T-cell (primary cell): ENCODE measurements around the gene CECR2. TPM values are rescaled to one million over a fixed set of nuclear protein-coding genes. Genes with fewer than 3 reads are reported as not detected.

Experiments
- ATAC-seq, 4 experiments: fragments of 200-7000 bp in 3 of 4; fragments of 150-1000 bp in 1 of 4; cut with Tn5 transposase; replicated peaks in 1 of 4; 1 replicate in 3 of 4; 2 replicates in 1 of 4; pipeline ENCODE4 v1.10.0; 2021; ENCODE audit warnings: moderate library complexity in 3 of 4, mild to moderate bottlenecking in 2 of 4, moderate number of reproducible peaks in 1 of 4
- CTCF ChIA-PET, 2 donors: fragments of 300-600 bp; sonication (Branson Sonifier 250); formaldehyde crosslinking; loops; one replicate each; lab custom pipeline; 2022; ENCODE audit warnings: antibody characterized with exemption in 2 of 2; lab: Charles Lee
- POLR2A ChIA-PET, 2 donors: fragments of 300-600 bp; sonication (Branson Sonifier 250); formaldehyde crosslinking; loops; one replicate each; lab custom pipeline; 2022; ENCODE audit warnings: antibody characterized with exemption in 2 of 2; lab: Charles Lee
- DNase-seq, 35 experiments: peaks; one replicate each; pipeline versions ENCODE4 v3.0.0 to v3.0.0-alpha.2; 2013 to 2023
- H3K27ac ChIP-seq: one replicate; pipeline ENCODE4 v1.5.1; 2013; ENCODE audit warnings: low read length
- H3K27me3 ChIP-seq, 2 experiments: replicated peaks in 1 of 2; 1 replicate in 1 of 2; 2 replicates in 1 of 2; pipeline versions ENCODE4 v1.6.1 to v1.7.0; 2013; ENCODE audit warnings: low read length in 1 of 2, mixed read lengths in 1 of 2; ENCODE audit not compliant: control insufficient read depth in 2 of 2, insufficient read depth in 2 of 2; ENCODE audit errors: extremely low read depth in 1 of 2
- H3K36me3 ChIP-seq, 2 donors: 1 replicate in 1 of 2; 2 replicates in 1 of 2; pipeline versions ENCODE4 v1.6.1 to v1.7.0; 2013; ENCODE audit warnings: low read length in 1 of 2; ENCODE audit not compliant: control insufficient read depth in 2 of 2, insufficient read depth in 1 of 2; ENCODE audit errors: extremely low read depth in 1 of 2
- H3K4me1 ChIP-seq, 2 experiments: 1 replicate in 1 of 2; 2 replicates in 1 of 2; pipeline versions ENCODE4 v1.6.1 to v1.7.0; 2013; ENCODE audit warnings: low read length in 2 of 2, mixed read lengths in 1 of 2; ENCODE audit not compliant: insufficient read depth in 2 of 2, control insufficient read depth in 1 of 2; ENCODE audit errors: extremely low read depth in 1 of 2
- H3K4me3 ChIP-seq, 2 donors: 1 replicate in 1 of 2; 2 replicates in 1 of 2; pipeline versions ENCODE4 v1.5.1 to v1.7.0; 2013; ENCODE audit warnings: mild to moderate bottlenecking in 2 of 2, low read length in 1 of 2, moderate library complexity in 1 of 2; ENCODE audit not compliant: control insufficient read depth in 1 of 2; ENCODE audit errors: extremely low read depth in 1 of 2
- H3K9me3 ChIP-seq: 2 replicates; pipeline ENCODE4 v1.7.0; 2013
- H3K27ac Mint-ChIP-seq, 2 donors: one replicate each; pipeline ENCODE4 v1.8.0; 2020 to 2021; ENCODE audit warnings: mild to moderate bottlenecking in 2 of 2, mixed read lengths in 2 of 2
- H3K27me3 Mint-ChIP-seq, 2 donors: one replicate each; pipeline ENCODE4 v1.8.0; 2021 to 2022; ENCODE audit warnings: mixed read lengths in 2 of 2
- H3K36me3 Mint-ChIP-seq: one replicate; pipeline ENCODE4 v1.8.0; 2021; ENCODE audit warnings: mixed read lengths
- H3K4me1 Mint-ChIP-seq, 3 donors: one replicate each; pipeline ENCODE4 v1.8.0; 2020 to 2022; ENCODE audit warnings: mixed read lengths in 3 of 3, mild to moderate bottlenecking in 1 of 3
- H3K4me3 Mint-ChIP-seq, 3 donors: one replicate each; pipeline ENCODE4 v1.8.0; 2020 to 2022; ENCODE audit warnings: mild to moderate bottlenecking in 3 of 3, mixed read lengths in 3 of 3, moderate library complexity in 3 of 3
- H3K9me3 Mint-ChIP-seq, 3 donors: one replicate each; pipeline ENCODE4 v1.8.0; 2020 to 2022; ENCODE audit warnings: mixed read lengths in 3 of 3
- WGBS: methylation state at CpG from one replicate; pipeline ENCODE4 v1.1.5; 2013; ENCODE audit warnings: missing lambda C conversion rate; ENCODE audit not compliant: insufficient coverage; 5-methylcytosine and 5-hydroxymethylcytosine counted together
- total RNA-seq, 35 experiments: library from RNA in 6 of 35; stranded (reverse) in 6 of 35; fragments of 120-200 nt in 1 of 35; gene quantifications; one replicate each; pipeline versions ENCODE4 v1.2.1 to v1.2.4 and lab custom pipeline; 2013 to 2026

Gene CECR2
- total RNA-seq, 5 donors from 2014 or later (not counting 1 experiment from before 2014, with no cell fraction given) = 0.09 to 1.1 (median 0.50) TPM; not detected in 1

DNA sequence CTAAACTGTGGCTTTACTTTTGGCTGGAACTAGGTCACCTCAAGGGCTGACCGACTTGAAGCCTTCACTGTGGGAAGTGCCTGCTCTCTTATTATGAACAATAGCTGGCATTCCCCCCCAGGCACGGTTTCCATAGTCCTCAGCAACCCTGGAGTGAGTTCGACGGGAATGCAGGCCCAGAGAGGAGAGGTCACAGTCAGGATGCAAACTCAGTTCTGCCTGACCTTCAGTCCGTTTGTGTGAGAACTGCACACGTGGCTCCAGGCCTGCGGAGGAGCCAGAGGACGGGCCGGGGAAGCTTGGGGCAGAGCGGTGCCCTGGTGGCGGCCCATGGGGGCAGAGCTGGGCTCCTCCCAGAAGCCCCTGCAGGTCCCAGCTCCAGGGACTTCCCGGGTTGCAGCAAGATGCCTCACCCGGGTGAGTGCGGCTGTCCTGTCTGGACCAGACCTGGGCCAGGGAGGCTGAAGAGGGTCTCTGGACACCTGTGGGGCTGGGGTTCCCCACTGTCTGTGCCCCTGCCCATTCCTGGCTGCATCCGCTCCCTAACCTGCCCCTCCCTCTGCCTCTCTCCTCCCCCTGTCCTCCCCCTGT lies 211.3 kb downstream of the CECR2 start:
- 83% methylated on average over 12 of the region's 15 CpGs for WGBS
- peaks cover 0 to 16% of the 10 kb centered on the region in 2 experiments for H3K27me3 ChIP-seq
- ATAC-seq = no peak
- no peak overlapping the region for H3K4me3 Mint-ChIP-seq
- H3K9me3 ChIP-seq = no peaks in the 10 kb centered on the region
- no peaks in the 10 kb centered on the region for H3K4me1 Mint-ChIP-seq
- H3K27ac ChIP-seq = no peak overlapping the region
- no peak overlapping the region for H3K27ac Mint-ChIP-seq
- ChIA-PET CTCF (no interaction called here), POLR2A (no interaction called here)
- H3K36me3 Mint-ChIP-seq = no peaks in the 10 kb centered on the region
- no peaks in the 10 kb centered on the region for H3K36me3 ChIP-seq
- no peak overlapping the region for H3K4me3 ChIP-seq
- no peaks in the 10 kb centered on the region for H3K9me3 Mint-ChIP-seq
- no peaks in the 10 kb centered on the region for H3K4me1 ChIP-seq
- no peak for DNase-seq
- H3K27me3 Mint-ChIP-seq = no peaks in the 10 kb centered on the region

DNA sequence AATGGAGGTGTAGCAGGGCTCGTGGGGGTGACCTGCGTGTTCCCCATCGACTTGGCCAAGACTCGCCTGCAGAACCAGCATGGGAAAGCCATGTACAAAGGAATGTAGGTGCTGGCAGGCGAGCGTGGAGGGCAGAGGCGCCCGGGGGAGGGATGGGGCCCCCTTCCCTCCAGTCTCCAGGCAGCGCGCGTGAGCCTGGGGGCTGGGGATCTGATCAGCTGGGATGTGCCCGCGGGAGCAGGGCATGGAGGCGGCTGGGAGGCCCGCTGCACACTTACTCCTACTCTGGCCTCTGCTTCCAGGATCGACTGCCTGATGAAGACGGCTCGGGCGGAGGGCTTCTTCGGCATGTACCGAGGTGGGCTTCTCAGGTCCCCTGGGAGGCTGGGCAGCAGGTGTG lies 211.8 kb downstream of the CECR2 start:
- H3K27ac Mint-ChIP-seq = no peak overlapping the region
- no peaks in the 10 kb centered on the region for H3K27me3 Mint-ChIP-seq
- H3K4me1 ChIP-seq = no peaks in the 10 kb centered on the region
- ATAC-seq (no peak), DNase-seq (no peak)
- CTCF ChIA-PET = no interaction called here
- H3K9me3 Mint-ChIP-seq = no peaks in the 10 kb centered on the region
- no peaks in the 10 kb centered on the region for H3K36me3 Mint-ChIP-seq
- H3K27me3 ChIP-seq = peaks cover 0 to 16% of the 10 kb centered on the region in 2 experiments
- no peaks in the 10 kb centered on the region for H3K4me1 Mint-ChIP-seq
- POLR2A ChIA-PET = no interaction called here
- H3K36me3 ChIP-seq = no peaks in the 10 kb centered on the region
- H3K4me3 Mint-ChIP-seq = no peak overlapping the region
- H3K27ac ChIP-seq = no peak overlapping the region
- H3K4me3 ChIP-seq = no peak overlapping the region
- 77% methylated on average over 21 of the region's 21 CpGs for WGBS
- no peaks in the 10 kb centered on the region for H3K9me3 ChIP-seq

DNA sequence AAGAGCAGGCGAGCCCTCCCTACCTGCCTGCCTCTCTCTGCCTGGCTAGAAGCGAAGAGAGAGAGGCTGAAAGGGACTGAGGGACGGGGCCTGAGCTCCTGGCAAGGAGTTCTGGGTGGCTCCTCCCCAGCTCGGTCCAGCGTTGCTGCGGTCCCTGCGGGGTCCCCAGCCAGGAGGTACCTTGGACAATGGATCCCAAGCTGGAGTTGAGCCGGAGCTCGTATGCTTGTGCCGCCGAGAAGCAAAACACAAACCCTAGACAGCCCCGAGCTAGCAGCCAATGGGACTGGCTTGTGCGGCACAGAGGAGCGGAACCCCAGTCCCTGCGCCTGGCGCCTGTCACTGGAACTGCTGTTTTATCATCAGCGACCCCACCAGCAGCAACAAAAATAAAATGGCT lies 212.4 kb downstream of the CECR2 start:
- Histone ChIP-seq H3K36me3 (no peaks in the 10 kb centered on the region), H3K4me1 (no peaks in the 10 kb centered on the region), H3K27me3 (peaks cover 0 to 14% of the 10 kb centered on the region in 2 experiments), H3K4me3 (no peak overlapping the region), H3K9me3 (no peaks in the 10 kb centered on the region), H3K27ac (no peak overlapping the region)
- ATAC-seq (no peak), DNase-seq (no peak)
- Mint-ChIP-seq H3K27me3 (no peaks in the 10 kb centered on the region), H3K27ac (no peak overlapping the region), H3K4me3 (no peak overlapping the region), H3K36me3 (no peaks in the 10 kb centered on the region), H3K9me3 (no peaks in the 10 kb centered on the region), H3K4me1 (no peaks in the 10 kb centered on the region)
- ChIA-PET POLR2A (no interaction called here), CTCF (no interaction called here)
- 84% methylated on average over 10 of the region's 17 CpGs for WGBS

DNA sequence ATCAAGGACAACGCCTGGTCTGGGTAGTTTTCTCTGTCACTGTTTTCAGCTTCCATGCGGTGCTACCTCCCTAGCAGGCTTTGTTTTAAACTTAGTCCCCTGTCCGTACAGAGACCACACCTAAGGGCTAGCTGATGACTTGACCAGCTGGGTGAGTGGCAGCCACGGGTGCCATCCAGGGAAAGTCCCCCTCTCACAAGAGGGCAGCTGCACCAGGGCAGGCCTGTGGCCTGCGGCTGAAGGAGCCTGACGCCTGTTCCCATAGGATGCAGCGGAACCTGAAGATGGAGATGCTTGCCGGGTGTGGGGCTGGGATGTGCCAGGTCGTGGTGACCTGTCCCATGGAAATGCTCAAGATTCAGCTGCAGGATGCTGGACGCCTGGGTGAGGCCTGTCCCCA lies 213.9 kb downstream of the CECR2 start:
- H3K36me3 Mint-ChIP-seq = no peaks in the 10 kb centered on the region
- ATAC-seq = no peak
- H3K9me3 Mint-ChIP-seq = no peaks in the 10 kb centered on the region
- H3K27ac Mint-ChIP-seq = no peak overlapping the region
- Histone ChIP-seq H3K4me3 (no peak overlapping the region), H3K36me3 (no peaks in the 10 kb centered on the region), H3K9me3 (no peaks in the 10 kb centered on the region), H3K4me1 (no peaks in the 10 kb centered on the region), H3K27me3 (peaks cover 0 to 14% of the 10 kb centered on the region in 2 experiments), H3K27ac (no peak overlapping the region)
- H3K4me3 Mint-ChIP-seq = no peak overlapping the region
- no peaks in the 10 kb centered on the region for H3K27me3 Mint-ChIP-seq
- ChIA-PET CTCF (no interaction called here), POLR2A (no interaction called here)
- no peaks in the 10 kb centered on the region for H3K4me1 Mint-ChIP-seq
- DNase-seq = no peak
- WGBS = 90% methylated on average over 7 of the region's 10 CpGs

DNA sequence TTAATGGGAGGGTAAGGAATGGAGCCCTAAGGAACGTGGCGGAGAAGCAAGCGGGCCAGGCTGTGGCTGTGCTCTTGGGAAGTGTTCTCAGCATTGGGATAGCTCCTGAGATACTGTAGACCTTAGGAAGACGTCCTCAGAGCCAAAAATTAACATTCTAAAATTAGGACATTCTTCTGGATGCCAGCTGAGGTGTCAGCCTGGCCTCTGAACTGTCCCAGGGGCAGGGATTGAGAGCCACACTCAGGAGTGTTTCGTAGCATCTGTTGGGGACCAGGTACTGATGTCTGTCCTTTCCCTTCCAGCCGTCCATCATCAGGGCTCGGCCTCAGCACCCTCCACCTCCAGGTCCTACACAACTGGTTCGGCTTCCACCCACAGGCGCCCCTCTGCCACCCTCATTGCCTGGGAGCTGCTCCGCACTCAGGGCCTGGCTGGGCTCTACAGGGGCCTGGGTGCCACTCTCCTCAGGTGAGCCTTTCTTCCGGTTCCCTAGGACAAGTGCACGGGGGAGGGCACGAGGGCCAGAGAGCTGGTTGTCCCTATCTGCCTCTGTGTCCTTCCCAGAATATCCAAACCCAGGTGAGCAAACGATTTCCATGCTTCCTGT lies 217.7 kb downstream of the CECR2 start:
- Histone ChIP-seq H3K27me3 (peaks cover 0 to 6% of the 10 kb centered on the region in 2 experiments), H3K4me1 (no peaks in the 10 kb centered on the region), H3K27ac (no peak overlapping the region), H3K4me3 (no peak overlapping the region), H3K9me3 (no peaks in the 10 kb centered on the region), H3K36me3 (peaks cover 2 to 11% of the 10 kb centered on the region in 2 donors)
- Mint-ChIP-seq H3K4me3 (no peak overlapping the region), H3K36me3 (peaks cover 11% of the 10 kb centered on the region), H3K27ac (no peak overlapping the region), H3K4me1 (no peaks in the 10 kb centered on the region), H3K9me3 (no peaks in the 10 kb centered on the region), H3K27me3 (no peaks in the 10 kb centered on the region)
- CTCF ChIA-PET = interaction anchor here in 1 of 2 donors (0.6 kb wide), 1 partner anchor 41 kb away, joined by 3 read pairs; no protein-coding TSS in a partner anchor
- DNase-seq (no peak), ATAC-seq (no peak)
- POLR2A ChIA-PET = no interaction called here
- 86% methylated on average over 13 of the region's 14 CpGs for WGBS

DNA sequence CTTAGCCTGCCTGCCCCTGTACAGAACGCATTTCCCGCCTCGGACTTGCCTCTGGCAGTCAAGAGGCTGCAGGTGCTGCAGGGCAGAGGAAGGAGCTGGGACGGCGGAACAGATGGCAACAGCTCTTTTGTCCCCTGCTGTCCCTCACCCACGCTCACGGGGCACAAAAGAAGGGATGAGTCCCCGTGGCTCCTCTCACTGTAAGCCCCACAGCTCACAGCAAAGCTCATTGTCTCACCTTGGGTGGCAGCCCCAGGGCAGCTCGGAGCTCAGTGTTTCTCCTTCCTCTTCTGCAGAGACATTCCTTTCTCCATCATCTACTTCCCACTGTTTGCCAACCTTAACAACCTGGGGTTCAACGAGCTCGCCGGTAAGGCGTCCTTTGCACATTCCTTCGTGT lies 218.4 kb downstream of the CECR2 start:
- no peaks in the 10 kb centered on the region for H3K9me3 Mint-ChIP-seq
- no peak for DNase-seq
- H3K36me3 ChIP-seq = peaks cover 8 to 18% of the 10 kb centered on the region in 2 donors

More for the DNA sequence above, 218.4 kb downstream of the CECR2 start:
- WGBS = 95% methylated on average over 9 of the region's 14 CpGs
- Mint-ChIP-seq H3K4me1 (no peaks in the 10 kb centered on the region), H3K27me3 (no peaks in the 10 kb centered on the region), H3K27ac (no peak overlapping the region), H3K36me3 (peaks cover 17% of the 10 kb centered on the region), H3K4me3 (no peak overlapping the region)
- ATAC-seq = no peak
- Histone ChIP-seq H3K27ac (no peak overlapping the region), H3K4me3 (no peak overlapping the region), H3K9me3 (no peaks in the 10 kb centered on the region), H3K27me3 (peaks cover 0 to 3% of the 10 kb centered on the region in 2 experiments), H3K4me1 (no peaks in the 10 kb centered on the region)
- CTCF ChIA-PET = interaction anchor here in 1 of 2 donors (0.6 kb wide), 1 partner anchor 40 kb away, joined by 3 read pairs; no protein-coding TSS in a partner anchor
- POLR2A ChIA-PET = no interaction called here
